ENCODE data around the gene SLC28A1.
"Not testable (repeated sequence)": the region's sequence is repeated elsewhere in the genome, so short reads cannot be mapped to it uniquely, and the experiment has no call there.

Gene SLC28A1

DNA sequence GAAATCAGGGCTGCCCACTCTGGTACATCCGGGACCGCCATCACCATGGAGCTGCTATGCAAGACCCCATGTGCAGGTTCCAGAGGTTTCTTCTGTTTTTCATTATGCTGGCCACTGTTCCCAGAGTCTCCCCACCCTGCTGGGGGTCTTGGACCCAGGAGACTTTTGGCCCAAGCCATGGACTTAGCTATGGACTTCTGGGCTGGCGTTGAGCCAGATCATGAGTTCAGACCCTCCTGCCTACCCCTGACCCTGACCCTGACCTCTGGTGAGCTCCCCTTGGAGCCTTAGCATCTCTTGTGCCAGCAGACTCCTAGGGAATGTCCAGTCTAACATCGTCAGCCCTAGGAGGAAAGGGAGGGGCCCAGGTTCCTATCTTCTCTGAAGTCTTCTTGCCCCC, 25.3 kb downstream of the SLC28A1 start:
- TF ChIP-seq JUND (IDR thresholded peaks at IDR 0.05; ENCODE audit: low read depth), result no peak
- in situ Hi-C loops (cut with HindIII; ENCODE audit: low pct_unique_long_range_greater_than_20kb, low sequenced_read_pairs), result no loop called here
- no peak for DNase-seq (ENCODE audit: low read depth in 1 of 2, low spot score in 1 of 2)

DNA sequence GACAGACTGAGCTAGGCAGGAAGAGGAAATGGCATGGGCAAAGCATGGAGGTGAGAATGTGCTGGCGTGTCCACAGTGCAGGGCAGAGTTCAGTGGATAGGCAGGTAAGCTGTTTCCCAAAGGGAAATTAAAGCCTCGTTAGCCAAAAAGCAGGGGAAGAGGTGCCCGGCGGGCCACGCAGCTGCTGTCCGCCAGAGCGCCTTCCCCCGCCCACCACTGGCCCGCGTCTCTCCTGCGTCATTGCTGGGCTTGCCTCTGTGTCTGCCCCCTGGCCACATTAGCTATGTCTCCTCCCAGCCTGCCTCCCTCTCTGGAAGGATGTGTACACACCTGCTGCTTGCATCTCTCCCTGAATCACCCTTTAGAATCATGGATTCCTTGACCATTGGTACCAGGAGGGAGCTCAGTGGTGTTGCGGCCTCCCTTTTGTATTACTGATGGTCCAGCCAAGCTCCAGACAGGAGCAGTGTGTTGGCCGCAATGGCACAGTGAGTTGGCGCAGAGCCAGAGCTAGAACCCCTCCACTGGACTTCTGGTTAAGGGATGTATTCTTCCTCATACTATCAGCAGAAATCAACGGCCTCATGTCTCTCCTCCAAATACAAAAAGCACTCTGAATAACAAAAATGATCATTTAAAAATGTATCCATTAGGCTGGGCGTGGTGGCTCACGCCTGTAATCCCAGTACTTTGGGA, 26.6 kb downstream of the SLC28A1 start:
- DNase-seq (ENCODE audit: low read depth in 1 of 2, low spot score in 1 of 2), result no peak

DNA sequence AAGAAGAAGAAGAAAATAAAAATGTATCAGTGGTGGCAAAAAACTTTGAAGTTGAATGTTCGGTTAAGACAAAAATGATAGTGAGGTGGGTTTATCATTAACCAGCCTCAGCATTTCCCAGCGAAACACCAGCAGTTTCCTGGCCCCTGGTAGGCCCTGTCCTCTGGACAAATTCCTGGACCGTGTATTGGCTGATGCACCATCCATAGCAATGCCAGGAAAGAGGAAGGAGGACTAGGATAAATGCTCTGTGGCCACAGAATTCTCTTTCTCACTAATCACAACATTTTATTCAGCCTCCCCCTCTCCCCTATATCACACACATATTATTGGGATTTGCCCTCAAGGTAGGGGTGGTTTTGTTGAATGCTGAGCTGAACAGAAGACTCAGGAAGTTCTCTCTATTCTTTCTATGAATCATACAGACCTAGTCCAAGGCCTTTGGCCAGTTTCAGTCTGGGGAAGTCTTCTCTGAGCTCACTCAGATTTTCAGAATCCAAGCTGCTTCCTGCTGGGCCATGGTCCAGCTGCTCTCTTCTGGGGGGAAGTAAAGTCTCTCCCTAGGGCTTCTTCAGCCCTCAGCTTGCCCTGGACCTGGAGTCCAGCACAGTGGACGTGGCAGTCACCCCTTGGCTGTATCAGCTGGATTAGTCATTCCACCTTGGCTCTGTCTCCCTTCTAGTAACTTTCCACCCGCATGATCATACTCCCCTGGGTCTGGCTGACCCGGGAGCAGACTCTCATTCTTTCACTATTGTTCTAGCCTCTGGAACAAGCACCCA, 27.6 kb downstream of the SLC28A1 start:
- in situ Hi-C loops (cut with HindIII; ENCODE audit: low pct_unique_long_range_greater_than_20kb, low sequenced_read_pairs), result no loop called here
- DNase-seq (ENCODE audit: low read depth in 1 of 2, low spot score in 1 of 2), result peak in 1 of 2 experiments; percentile 39
- TF ChIP-seq JUND (IDR thresholded peaks at IDR 0.05; ENCODE audit: low read depth), result no peak

More for the DNA sequence above, 26.6 kb downstream of the SLC28A1 start:
- TF ChIP-seq JUND (IDR thresholded peaks at IDR 0.05; ENCODE audit: low read depth), result no peak
- in situ Hi-C loops (cut with HindIII; ENCODE audit: low pct_unique_long_range_greater_than_20kb, low sequenced_read_pairs), result no loop called here

DNA sequence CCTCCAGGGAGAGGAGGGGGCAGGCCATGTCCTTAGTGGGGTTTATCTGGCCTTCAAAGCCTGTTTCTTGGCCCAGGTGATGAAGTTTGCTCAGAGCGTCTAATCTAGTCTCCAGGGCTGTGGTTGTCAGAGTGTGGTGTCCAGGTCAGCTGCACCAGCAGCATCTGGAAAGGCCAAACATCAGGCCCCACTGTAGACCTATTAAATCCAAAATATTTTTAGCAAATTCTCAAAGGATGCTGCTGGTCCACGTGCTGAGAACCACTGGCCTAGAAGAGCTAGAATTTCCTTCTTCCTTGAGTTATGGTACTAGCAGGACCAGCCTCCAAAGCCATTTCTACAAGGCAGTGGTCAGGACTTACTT, 28.9 kb downstream of the SLC28A1 start:
- in situ Hi-C loops (cut with HindIII; ENCODE audit: low pct_unique_long_range_greater_than_20kb, low sequenced_read_pairs), result no loop called here
- TF ChIP-seq JUND (IDR thresholded peaks at IDR 0.05; ENCODE audit: low read depth), result no peak
- DNase-seq (ENCODE audit: low read depth in 1 of 2, low spot score in 1 of 2), result no peak

DNA sequence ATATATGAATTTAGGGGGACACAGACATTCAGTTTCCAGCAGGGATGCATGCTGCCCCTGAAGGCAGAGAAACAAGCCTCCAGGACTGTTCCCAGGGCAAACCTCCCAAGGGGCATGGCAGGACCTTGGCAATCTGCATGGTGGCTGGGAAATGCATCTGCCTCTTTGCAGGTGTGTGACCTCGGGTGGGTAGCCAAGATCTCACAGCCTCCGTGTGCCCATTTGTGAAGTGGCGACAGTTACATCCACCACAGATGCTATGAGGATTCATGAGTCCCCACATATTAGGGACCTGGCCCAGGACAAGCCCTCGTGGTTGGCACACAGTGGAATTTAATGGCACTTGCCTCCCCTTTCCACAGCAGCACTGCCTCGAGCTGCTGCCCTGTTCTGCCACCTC, 29.9 kb downstream of the SLC28A1 start:
- in situ Hi-C loops (cut with HindIII; ENCODE audit: low pct_unique_long_range_greater_than_20kb, low sequenced_read_pairs), result no loop called here
- DNase-seq (ENCODE audit: low read depth in 1 of 2, low spot score in 1 of 2), result no peak
- TF ChIP-seq JUND (IDR thresholded peaks at IDR 0.05; ENCODE audit: low read depth), result no peak

DNA sequence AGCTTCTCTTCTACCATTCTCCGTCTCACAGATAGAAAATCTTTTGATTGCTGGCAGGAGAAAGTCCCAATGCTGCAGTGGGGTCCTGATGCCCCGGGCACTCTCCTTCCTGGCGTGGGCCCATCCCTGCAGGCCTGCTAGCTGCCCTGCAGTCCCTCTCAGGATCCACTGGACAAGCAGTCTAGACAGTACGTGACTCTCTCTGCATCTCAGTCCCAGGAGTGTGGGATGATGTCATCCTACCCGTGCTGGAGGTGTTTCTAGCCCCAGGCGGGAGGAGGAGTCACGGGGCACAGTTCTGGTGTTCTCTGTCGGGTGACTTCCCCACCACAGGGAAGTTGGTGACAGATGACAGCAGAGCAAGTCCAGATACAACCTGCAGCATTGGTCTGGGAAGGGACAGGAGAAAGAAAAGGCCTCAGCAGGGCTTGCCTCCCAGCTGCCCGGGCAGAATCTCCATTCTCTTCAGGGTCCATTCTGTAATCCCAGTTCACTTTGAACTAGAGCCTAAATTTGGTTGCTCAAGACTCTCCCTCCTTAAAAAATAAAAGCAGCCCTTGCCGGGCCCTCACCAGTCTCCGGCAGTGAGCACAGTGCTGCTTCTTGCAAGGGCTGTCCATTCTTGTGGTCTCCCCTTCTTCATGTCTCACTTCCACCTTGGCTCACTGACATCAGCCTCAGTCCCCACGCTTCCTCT, 30.6 kb downstream of the SLC28A1 start:
- peak; percentile 86 for TF ChIP-seq JUND (IDR thresholded peaks at IDR 0.05; ENCODE audit: low read depth)
- in situ Hi-C loops (cut with HindIII; ENCODE audit: low pct_unique_long_range_greater_than_20kb, low sequenced_read_pairs), result no loop called here
- DNase-seq (ENCODE audit: low read depth in 1 of 2, low spot score in 1 of 2), result peak; percentile 81 to 96

DNA sequence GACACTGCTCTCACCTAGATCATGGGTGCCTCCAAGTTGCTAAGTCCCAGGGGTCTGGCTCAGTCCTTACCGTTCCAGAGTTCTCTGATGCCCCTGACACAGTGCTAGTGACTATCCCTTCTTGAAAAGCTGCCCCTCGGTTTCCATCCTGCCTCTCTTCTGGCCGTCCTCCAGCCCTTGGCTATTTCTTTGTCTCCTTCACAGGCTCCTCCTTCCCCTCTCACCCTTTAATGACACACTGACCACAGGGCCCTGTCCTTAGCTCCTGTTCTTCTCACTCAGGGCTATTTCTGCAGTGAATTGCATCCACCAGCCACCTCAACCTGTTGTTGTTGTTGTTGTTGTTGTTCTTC, 31.1 kb downstream of the SLC28A1 start:
- DNase-seq (ENCODE audit: low read depth in 1 of 2, low spot score in 1 of 2), result no peak
- TF ChIP-seq JUND (IDR thresholded peaks at IDR 0.05; ENCODE audit: low read depth), result no peak
- in situ Hi-C loops (cut with HindIII; ENCODE audit: low pct_unique_long_range_greater_than_20kb, low sequenced_read_pairs), result no loop called here

DNA sequence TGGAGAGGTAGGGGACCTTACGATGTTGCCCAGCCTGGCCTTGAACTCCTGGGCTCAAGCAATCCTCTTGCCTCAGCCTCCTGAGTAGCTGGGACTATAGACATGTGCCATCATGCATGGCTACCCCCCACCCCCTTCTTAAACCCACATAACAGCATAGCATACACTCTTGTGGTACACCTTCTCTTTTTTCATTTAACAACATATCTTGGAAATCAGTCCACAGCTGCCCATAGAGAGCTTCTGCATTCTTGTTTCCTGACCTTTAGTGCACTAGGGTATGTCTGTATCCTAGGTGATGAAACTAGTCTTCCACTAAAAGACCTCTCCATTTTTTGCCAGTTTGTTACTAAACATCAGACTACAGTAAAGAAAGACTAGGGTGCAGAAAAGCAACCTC, 33.0 kb downstream of the SLC28A1 start:
- no peak for TF ChIP-seq JUND (IDR thresholded peaks at IDR 0.05; ENCODE audit: low read depth)
- in situ Hi-C loops (cut with HindIII; ENCODE audit: low pct_unique_long_range_greater_than_20kb, low sequenced_read_pairs), result no loop called here
- no peak for DNase-seq (ENCODE audit: low read depth in 1 of 2, low spot score in 1 of 2)

DNA sequence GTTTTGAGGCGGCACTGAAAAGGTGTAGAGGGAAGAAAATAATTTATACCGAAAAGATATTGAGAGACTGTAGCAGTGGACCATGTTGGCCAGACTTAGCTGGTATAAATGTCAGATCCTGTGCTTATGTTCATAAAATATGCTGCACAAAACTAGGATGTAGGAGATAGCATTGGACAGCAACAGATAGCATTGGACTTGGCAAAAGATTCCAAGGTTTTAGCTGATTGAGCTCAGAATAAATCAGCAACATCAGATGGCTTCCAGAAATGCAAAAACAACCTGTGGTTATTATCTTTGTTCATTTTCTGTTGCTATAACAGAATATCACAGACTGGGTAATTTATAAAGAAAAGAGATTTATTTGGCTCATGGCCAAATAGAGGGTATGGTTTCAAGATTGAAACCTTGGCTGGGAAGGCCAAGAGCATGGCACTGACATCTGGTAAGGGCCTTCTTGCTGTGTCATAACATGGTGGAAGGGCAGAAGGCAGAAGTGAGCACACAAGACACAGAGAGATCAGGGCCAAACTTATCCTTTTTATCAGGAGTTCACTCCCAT, 34.7 kb downstream of the SLC28A1 start:
- DNase-seq (ENCODE audit: low read depth in 1 of 2, low spot score in 1 of 2), result no peak
- TF ChIP-seq JUND (IDR thresholded peaks at IDR 0.05; ENCODE audit: low read depth), result no peak
- in situ Hi-C loops (cut with HindIII; ENCODE audit: low pct_unique_long_range_greater_than_20kb, low sequenced_read_pairs), result no loop called here

DNA sequence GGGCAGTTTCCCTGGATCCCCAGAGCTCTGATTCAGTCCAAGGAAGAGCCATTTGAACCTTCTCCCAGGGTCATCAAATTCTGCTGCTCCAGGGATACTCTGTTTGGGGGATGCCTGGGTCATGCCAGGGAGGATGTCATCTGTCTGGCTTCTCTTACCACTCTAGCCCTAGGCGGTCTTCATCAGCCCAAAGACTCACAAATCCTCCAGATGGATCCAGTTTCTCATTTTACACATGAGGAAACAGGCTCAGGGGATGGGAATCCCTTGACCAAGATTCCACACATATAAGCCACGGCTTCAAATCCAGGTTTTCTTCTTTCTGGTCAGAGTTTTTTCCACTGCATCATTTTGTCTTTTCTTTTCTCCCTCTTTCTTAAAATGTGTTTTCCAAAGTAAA, 36.7 kb downstream of the SLC28A1 start:
- DNase-seq (ENCODE audit: low read depth in 1 of 2, low spot score in 1 of 2), result no peak
- no peak for TF ChIP-seq JUND (IDR thresholded peaks at IDR 0.05; ENCODE audit: low read depth)
- in situ Hi-C loops (cut with HindIII; ENCODE audit: low pct_unique_long_range_greater_than_20kb, low sequenced_read_pairs), result no loop called here

DNA sequence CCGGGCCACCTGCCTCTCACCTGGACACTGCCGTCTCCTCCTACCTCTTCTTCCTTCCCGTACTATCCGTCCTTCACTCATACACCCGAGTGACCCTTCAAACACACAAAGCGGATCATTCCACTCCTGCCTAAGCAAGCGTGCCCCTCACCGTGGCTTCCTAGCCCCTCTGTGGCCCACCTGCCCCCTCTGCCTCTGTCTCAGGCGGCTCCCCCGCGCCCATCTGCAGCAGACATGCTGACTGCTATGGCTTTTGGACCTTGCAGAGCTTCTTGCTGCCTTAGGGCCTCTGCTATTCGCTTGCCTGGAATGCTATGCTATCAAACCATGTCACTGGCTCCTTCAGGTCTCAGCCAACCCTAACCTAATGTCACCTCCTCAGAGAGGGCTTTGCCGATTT, 38.1 kb downstream of the SLC28A1 start:
- in situ Hi-C loops (cut with HindIII; ENCODE audit: low pct_unique_long_range_greater_than_20kb, low sequenced_read_pairs), result no loop called here
- TF ChIP-seq JUND (IDR thresholded peaks at IDR 0.05; ENCODE audit: low read depth), result no peak
- DNase-seq (ENCODE audit: low read depth in 1 of 2, low spot score in 1 of 2), result no peak

DNA sequence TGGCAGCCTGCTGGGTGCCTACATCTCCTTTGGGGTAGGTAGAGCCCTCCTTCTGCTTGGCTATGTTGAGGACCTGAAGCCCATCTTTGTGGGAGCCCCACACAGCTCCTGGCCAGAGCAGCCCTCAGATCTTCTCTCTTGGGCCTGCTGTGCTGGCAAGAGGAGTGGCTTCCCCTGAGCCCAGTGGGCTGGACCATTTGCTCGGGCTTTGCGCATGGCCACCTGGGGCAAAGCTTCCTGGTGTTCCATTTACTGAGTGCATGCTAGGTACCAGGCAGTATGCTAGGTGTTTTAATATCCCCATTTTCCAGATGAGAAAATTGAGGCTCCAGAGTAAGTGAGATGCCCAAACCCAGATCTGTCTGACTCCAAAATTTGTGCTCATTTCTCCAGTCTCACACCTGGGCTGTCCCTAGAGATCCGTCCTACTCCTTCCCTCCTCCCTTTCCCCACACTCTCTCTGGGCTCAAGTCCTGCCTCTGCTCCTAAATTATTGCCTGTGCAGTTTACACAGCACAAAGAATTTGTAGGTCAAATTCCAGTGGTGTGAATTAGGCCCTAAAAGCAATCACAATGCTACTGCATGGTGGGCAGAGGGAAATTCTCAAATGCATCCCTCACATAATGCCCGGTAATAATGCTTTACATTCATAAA, 39.7 kb downstream of the SLC28A1 start:
- DNase-seq (ENCODE audit: low read depth in 1 of 2, low spot score in 1 of 2), result peak in 1 of 2 experiments; percentile 67
- no peak for TF ChIP-seq JUND (IDR thresholded peaks at IDR 0.05; ENCODE audit: low read depth)
- in situ Hi-C loops (cut with HindIII; ENCODE audit: low pct_unique_long_range_greater_than_20kb, low sequenced_read_pairs), result no loop called here

DNA sequence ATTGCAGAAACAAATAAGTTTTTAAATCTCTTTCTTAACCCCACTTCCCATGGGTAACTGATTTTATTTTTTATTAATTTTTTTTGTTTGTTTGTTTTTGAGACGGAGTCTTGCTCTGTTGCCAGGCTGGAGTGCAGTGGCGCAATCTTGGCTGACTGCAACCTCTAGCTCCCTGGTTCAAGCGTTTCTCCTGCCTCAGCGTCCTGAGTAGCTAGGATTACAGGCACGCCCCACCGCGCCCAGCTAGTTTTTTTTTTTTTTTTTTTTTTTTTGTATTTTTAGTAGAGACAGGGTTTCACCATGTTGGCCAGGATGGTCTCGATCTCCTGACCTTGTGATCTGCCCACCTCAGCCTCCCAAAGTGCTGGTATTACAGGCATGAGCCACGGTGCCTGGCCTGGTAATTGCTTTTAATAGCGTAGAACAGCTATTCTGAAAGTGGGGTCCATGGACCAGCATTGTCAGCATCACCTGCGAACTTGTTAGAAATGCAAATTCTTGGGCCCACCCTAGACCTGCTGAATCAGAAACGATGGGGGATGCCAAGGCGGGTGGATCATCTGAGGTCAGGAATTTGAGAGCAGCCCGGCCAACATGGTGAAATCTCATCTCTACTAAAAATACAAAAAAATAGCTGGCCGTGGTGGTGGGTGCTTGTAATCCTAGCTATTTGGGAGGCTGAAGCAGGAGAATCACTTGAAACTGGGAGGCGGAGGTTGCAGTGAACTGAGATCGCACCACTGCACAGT, 40.5 kb downstream of the SLC28A1 start:
- DNase-seq (ENCODE audit: low read depth in 1 of 2, low spot score in 1 of 2); in situ Hi-C loops (cut with HindIII; ENCODE audit: low pct_unique_long_range_greater_than_20kb, low sequenced_read_pairs): not testable (repeated sequence)

Data from T47D (cell line).